ENCODE results near the gene VSTM1.

The VSTM1 gene

GRCh38 chr19:54011507-54012211 lies 52.0 kb downstream of the VSTM1 start:
- no peak for DNase-seq (ENCODE audit: low read depth)
- no peak overlapping the region for H3K4me3 ChIP-seq (ENCODE audit: low read depth, low read length)
- TF ChIP-seq CTCF (IDR thresholded peaks at IDR 0.05; ENCODE audit: control insufficient read depth, extremely low read depth, insufficient read depth), result no peak

GRCh38 chr19:54010474-54010873 lies 53.2 kb downstream of the VSTM1 start:
- DNase-seq (ENCODE audit: low read depth), result no peak
- H3K4me3 ChIP-seq (ENCODE audit: low read depth, low read length), result no peak overlapping the region
- TF ChIP-seq CTCF (IDR thresholded peaks at IDR 0.05; ENCODE audit: control insufficient read depth, extremely low read depth, insufficient read depth), result no peak

GRCh38 chr19:54009440-54009839 lies 54.3 kb downstream of the VSTM1 start:
- no peak for TF ChIP-seq CTCF (IDR thresholded peaks at IDR 0.05; ENCODE audit: control insufficient read depth, extremely low read depth, insufficient read depth)
- no peak for DNase-seq (ENCODE audit: low read depth)
- H3K4me3 ChIP-seq (ENCODE audit: low read depth, low read length), result no peak overlapping the region

- TF ChIP-seq CTCF (IDR thresholded peaks at IDR 0.05; ENCODE audit: control insufficient read depth, extremely low read depth, insufficient read depth), result no peak
- no peak for DNase-seq (ENCODE audit: low read depth)
- no peak overlapping the region for H3K4me3 ChIP-seq (ENCODE audit: low read depth, low read length)
Measured at GRCh38 chr19:54002495-54003315, 61.0 kb downstream of the VSTM1 start.

GRCh38 chr19:54001496-54001895 lies 62.2 kb downstream of the VSTM1 start:
- H3K4me3 ChIP-seq (ENCODE audit: low read depth, low read length), result no peak overlapping the region
- TF ChIP-seq CTCF (IDR thresholded peaks at IDR 0.05; ENCODE audit: control insufficient read depth, extremely low read depth, insufficient read depth), result no peak
- DNase-seq (ENCODE audit: low read depth), result no peak

GRCh38 chr19:53999694-54000093 lies 64.0 kb downstream of the VSTM1 start:
- TF ChIP-seq CTCF (IDR thresholded peaks at IDR 0.05; ENCODE audit: control insufficient read depth, extremely low read depth, insufficient read depth), result no peak
- H3K4me3 ChIP-seq (ENCODE audit: low read depth, low read length), result no peak overlapping the region
- DNase-seq (ENCODE audit: low read depth), result no peak
